ENCODE data around the gene ARMC3. TPM values are rescaled to one million over a fixed set of nuclear protein-coding genes. Genes with fewer than 3 reads are reported as not detected.

The ARMC3 gene
- total and polyA plus RNA-seq, 4 donors = 0.05 TPM; not detected in 3

- no peak overlapping the region for H3K27ac ChIP-seq (ENCODE audit: low read depth in 1 of 2, low read length in 2 of 2)
- no peak overlapping the region for H3K4me3 ChIP-seq (ENCODE audit: low read depth in 1 of 3, low read length in 3 of 3)
- peaks cover 0 to 8% (median 4%) of the 10 kb centered on the region in 4 donors for H3K4me1 ChIP-seq (ENCODE audit: control insufficient read depth in 4 of 4, insufficient read depth in 4 of 4, low read length in 3 of 4)
- DNase-seq (ENCODE audit: low spot score) = no peak
- H3K9me3 ChIP-seq (ENCODE audit: control insufficient read depth in 4 of 4, low read length in 3 of 4) = no peaks in the 10 kb centered on the region
- H3K36me3 ChIP-seq (ENCODE audit: control insufficient read depth in 4 of 4, insufficient read depth in 3 of 4, low read depth in 1 of 4, low read length in 3 of 4) = no peaks in the 10 kb centered on the region
- 69% methylated on average over 7 of the region's 7 CpGs for WGBS
- TF ChIP-seq TAF1 (conservative IDR thresholded peaks at IDR 0.05) (no peak), YY1 (IDR thresholded peaks at IDR 0.05) (no peak), JUND (IDR thresholded peaks at IDR 0.05) (no peak), SP1 (IDR thresholded peaks at IDR 0.05) (no peak), HNF4G (IDR thresholded peaks at IDR 0.05) (no peak), RXRA (IDR thresholded peaks at IDR 0.05) (no peak), CTCF (IDR thresholded peaks at IDR 0.05; ENCODE audit: low read depth, low read length, missing input control) (no peak), FOXA1 (IDR thresholded peaks at IDR 0.05) (no peak), ZBTB33 (IDR thresholded peaks at IDR 0.05) (no peak), GABPA (IDR thresholded peaks at IDR 0.05 in 1 of 2, conservative IDR thresholded peaks at IDR 0.05 in 1 of 2) (no peak), RAD21 (IDR thresholded peaks at IDR 0.05) (no peak), NR2F2 (IDR thresholded peaks at IDR 0.05) (no peak), FOXA2 (IDR thresholded peaks at IDR 0.05) (no peak), HNF4A (conservative IDR thresholded peaks at IDR 0.05) (no peak), EGR1 (IDR thresholded peaks at IDR 0.05; ENCODE audit: low read depth in 2 of 2) (no peak), ATF3 (IDR thresholded peaks at IDR 0.05) (no peak)
- TF ChIP-seq, protein P1, sequence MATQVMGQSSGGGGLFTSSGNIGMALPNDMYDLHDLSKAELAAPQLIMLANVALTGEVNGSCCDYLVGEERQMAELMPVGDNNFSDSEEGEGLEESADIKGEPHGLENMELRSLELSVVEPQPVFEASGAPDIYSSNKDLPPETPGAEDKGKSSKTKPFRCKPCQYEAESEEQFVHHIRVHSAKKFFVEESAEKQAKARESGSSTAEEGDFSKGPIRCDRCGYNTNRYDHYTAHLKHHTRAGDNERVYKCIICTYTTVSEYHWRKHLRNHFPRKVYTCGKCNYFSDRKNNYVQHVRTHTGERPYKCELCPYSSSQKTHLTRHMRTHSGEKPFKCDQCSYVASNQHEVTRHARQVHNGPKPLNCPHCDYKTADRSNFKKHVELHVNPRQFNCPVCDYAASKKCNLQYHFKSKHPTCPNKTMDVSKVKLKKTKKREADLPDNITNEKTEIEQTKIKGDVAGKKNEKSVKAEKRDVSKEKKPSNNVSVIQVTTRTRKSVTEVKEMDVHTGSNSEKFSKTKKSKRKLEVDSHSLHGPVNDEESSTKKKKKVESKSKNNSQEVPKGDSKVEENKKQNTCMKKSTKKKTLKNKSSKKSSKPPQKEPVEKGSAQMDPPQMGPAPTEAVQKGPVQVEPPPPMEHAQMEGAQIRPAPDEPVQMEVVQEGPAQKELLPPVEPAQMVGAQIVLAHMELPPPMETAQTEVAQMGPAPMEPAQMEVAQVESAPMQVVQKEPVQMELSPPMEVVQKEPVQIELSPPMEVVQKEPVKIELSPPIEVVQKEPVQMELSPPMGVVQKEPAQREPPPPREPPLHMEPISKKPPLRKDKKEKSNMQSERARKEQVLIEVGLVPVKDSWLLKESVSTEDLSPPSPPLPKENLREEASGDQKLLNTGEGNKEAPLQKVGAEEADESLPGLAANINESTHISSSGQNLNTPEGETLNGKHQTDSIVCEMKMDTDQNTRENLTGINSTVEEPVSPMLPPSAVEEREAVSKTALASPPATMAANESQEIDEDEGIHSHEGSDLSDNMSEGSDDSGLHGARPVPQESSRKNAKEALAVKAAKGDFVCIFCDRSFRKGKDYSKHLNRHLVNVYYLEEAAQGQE (IDR thresholded peaks at IDR 0.05) = no peak
- TF ChIP-seq, protein P2, sequence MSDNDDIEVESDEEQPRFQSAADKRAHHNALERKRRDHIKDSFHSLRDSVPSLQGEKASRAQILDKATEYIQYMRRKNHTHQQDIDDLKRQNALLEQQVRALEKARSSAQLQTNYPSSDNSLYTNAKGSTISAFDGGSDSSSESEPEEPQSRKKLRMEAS (IDR thresholded peaks at IDR 0.05) = no peak
- H3K27me3 ChIP-seq (ENCODE audit: control insufficient read depth in 4 of 4, insufficient read depth in 4 of 4, low read length in 3 of 4) = peaks cover 0 to 5% (median 0%) of the 10 kb centered on the region in 4 donors
- no peak overlapping the region for H3K9ac ChIP-seq (ENCODE audit: low read depth in 1 of 2, low read length in 2 of 2)
These were observed 152.4 kb downstream of the ARMC3 start for GRCh38 chr10:23080262-23080661.

Data from liver (tissue), 9 donors.